Esophagus (tissue), 2 donors: Measurements from ENCODE around the gene MDH2. TPM values are rescaled to one million over a fixed set of nuclear protein-coding genes. Genes with fewer than 3 reads are reported as not detected.
"Not testable (repeated sequence)": the region's sequence is repeated elsewhere in the genome, so short reads cannot be mapped to it uniquely, and the experiment has no call there.

Experiments used
- H3K27ac ChIP-seq, 2 donors: one replicate each; pipeline ENCODE4 v1.5.1; 2013; ENCODE audit warnings: low read depth in 2 of 2, mild to moderate bottlenecking in 2 of 2, inconsistent platforms in 1 of 2, low read length in 1 of 2, moderate library complexity in 1 of 2
- H3K27me3 ChIP-seq, 2 donors: one replicate each; pipeline ENCODE4 v1.6.1; 2013; ENCODE audit warnings: low read length in 2 of 2, control low read depth in 1 of 2, mild to moderate bottlenecking in 1 of 2; ENCODE audit not compliant: insufficient read depth in 2 of 2, control insufficient read depth in 1 of 2
- H3K36me3 ChIP-seq, 2 donors: one replicate each; pipeline ENCODE4 v1.6.1; 2013; ENCODE audit warnings: low read length in 1 of 2; ENCODE audit not compliant: control insufficient read depth in 2 of 2, insufficient read depth in 2 of 2
- H3K4me1 ChIP-seq, 2 donors: one replicate each; pipeline ENCODE4 v1.6.1; 2013; ENCODE audit warnings: low read length in 1 of 2; ENCODE audit not compliant: control insufficient read depth in 2 of 2, insufficient read depth in 2 of 2
- H3K4me3 ChIP-seq, 2 donors: one replicate each; pipeline ENCODE4 v1.5.1; 2013; ENCODE audit warnings: low read length in 2 of 2, mild to moderate bottlenecking in 2 of 2, low read depth in 1 of 2, moderate library complexity in 1 of 2
- H3K9me3 ChIP-seq, 2 donors: one replicate each; pipeline ENCODE4 v1.6.1; 2013; ENCODE audit warnings: mild to moderate bottlenecking in 2 of 2, low read depth in 1 of 2, low read length in 1 of 2, moderate library complexity in 1 of 2; ENCODE audit not compliant: control insufficient read depth in 2 of 2, insufficient read depth in 1 of 2
- WGBS, 2 donors: extraction: QIAGEN DNeasy Blood & Tissue Kit; methylation state at CpG; one replicate each; pipeline ENCODE4 v1.1.7; 2013; 5-methylcytosine and 5-hydroxymethylcytosine counted together
- polyA plus RNA-seq, 2 donors: library from polyadenylated mRNA; stranded (reverse); fragments of 200-250 nt; gene quantifications; one replicate each; pipeline ENCODE4 v1.2.3, GENCODE V29; 2013
- donor health status: healthy with polysubstance abuse.
- donor health status: Bipolar disorder and iron deficiency.

MDH2 gene
- polyA plus RNA-seq, 2 donors = 39.3 to 144 TPM

DNA sequence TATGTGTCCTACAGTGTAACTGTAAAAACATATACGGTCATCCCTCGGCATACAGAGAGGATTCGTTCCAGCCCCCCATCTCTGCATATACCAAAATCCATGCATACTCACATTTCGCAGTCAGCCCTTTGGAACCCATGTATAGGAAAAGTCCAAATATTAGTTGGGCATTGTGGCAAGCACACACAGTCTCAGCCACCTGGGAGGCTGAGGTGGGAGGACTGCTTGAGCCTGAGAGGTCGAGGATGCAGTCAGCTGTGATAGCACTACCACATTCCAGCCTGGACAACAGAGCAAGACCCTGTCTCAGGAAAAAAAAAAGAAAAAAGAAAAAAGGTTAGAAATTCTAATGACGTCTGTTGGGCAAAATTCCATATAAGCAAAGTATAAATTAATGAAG, 29.1 kb downstream of the MDH2 start:
- Histone ChIP-seq H3K27me3 (no peaks in the 10 kb centered on the region), H3K36me3 (no peaks in the 10 kb centered on the region), H3K27ac (no peak overlapping the region), H3K4me1 (peaks cover 0 to 3% of the 10 kb centered on the region in 2 donors), H3K4me3 (no peak overlapping the region), H3K9me3 (peaks cover 2 to 9% of the 10 kb centered on the region in 2 donors)
- WGBS, 2 donors = 89 to 92% methylated on average over 6 of the region's 6 CpGs

DNA sequence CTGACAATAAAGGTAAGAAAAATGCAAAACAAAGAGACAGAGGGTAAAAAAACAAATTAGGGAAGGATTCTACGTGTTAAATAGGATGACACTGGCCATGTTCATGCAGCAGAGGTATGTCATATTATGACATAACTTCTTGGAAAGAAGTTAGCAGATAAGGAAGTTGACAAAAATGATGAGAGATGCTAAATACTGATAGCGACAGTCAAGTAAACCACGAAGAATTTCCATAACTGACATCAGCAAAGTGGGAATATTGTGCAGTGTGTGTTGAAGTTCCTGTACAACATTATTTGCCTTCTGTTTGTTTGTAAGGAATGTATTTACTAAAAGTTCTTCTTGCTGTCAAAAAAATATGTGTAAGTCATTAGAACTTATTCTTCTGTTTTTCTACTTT, 29.5 kb downstream of the MDH2 start:
- Histone ChIP-seq H3K27me3 (no peaks in the 10 kb centered on the region), H3K4me3 (no peak overlapping the region), H3K4me1 (peaks cover 0 to 3% of the 10 kb centered on the region in 2 donors), H3K27ac (no peak overlapping the region), H3K9me3 (peaks cover 2 to 9% of the 10 kb centered on the region in 2 donors), H3K36me3 (no peaks in the 10 kb centered on the region)
- WGBS, 2 donors = 63 to 69% methylated on average over 3 of the region's 3 CpGs

DNA sequence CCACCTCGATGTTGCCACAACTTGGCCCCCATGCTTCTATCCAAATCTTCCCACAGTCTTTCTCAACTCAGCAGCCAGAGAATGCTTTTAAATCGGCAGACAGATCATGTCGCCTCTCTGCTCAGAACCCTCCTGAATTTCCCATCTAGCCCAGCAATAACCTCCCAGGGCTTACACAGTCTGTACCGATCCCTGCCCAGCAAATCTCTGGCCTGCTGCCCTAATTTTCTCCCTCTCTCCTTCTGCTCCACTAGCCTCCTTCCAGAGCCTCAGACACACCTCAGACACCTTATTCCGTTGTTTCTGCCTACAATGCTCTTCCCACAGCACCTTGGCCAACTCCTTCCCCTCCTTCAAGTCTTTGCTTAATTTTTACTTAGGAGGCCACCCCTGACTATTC, 32.3 kb downstream of the MDH2 start:
- H3K27ac ChIP-seq = no peak overlapping the region
- no peaks in the 10 kb centered on the region for H3K36me3 ChIP-seq
- H3K27me3 ChIP-seq = no peaks in the 10 kb centered on the region
- H3K4me3 ChIP-seq = no peak overlapping the region
- WGBS, 2 donors = 83 to 88% methylated on average over 5 of the region's 5 CpGs
- peaks cover 0 to 3% of the 10 kb centered on the region in 2 donors for H3K9me3 ChIP-seq
- H3K4me1 ChIP-seq = no peaks in the 10 kb centered on the region

DNA sequence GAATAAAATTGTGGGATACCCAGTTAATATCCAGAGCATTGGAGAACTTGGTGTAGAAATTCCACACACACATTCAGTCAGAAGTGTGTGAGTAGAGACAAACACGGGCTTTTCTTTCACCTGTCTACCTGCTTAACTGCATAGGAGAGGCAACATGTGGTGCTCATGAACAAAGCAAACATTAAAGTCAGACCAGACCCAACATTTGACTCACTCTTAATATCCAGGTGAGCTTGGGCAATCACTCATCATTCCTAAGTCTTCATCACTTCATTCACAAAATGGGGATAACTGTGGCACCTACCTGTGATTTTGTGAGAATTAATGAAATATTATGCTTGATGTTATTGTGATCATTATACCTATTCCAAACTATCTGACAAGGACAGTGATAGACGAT, 36.2 kb downstream of the MDH2 start:
- not testable (repeated sequence) for H3K36me3 ChIP-seq, H3K4me3 ChIP-seq, H3K27me3 ChIP-seq, H3K9me3 ChIP-seq, H3K4me1 ChIP-seq
- WGBS, 2 donors = 71 to 79% methylated on average over 2 of the region's 2 CpGs
- peak overlapping the region in 1 of 2 donors; percentile 22 for H3K27ac ChIP-seq

DNA sequence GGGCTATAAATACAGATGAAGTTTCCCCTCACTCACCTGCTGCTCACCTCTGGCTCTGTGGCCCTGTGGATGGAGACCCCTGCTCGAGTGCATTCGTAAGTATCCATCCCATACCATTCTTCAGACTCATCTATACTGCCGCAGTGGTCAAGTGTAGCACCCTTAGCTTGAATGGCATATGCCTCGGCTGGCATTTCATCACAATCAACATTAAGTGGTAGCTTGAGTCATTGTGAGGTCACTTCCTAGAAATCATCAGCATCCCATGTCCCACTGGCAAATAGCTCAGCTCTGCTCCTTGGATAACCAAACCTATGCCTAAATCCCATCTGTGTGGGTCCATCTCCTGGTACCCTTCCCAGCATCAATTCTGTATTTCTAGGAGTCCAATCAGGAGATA, 38.2 kb downstream of the MDH2 start:
- WGBS, 2 donors = 86 to 87% methylated on average over 4 of the region's 4 CpGs

DNA sequence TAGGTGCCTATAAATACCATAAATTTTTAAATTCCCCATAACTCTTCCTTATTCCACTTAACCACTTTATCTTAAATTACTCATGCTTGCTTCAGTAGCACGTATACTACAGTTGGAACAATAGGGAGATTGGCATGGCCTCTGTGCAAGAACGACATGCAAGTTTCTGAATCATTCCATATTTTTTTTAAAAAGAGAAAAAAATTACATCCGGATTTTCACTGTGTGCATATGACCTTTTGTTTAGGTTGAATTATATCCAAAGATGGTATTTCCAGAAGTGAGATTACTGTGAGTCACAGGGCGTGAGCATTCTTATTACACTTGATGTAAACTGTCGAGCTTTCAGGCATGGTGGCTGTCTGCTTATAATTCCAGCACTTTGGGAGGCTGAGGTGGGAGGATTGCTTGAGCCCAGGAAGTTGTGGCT, 39.5 kb downstream of the MDH2 start:
- WGBS, 2 donors = 20 to 34% methylated on average over 5 of the region's 5 CpGs
- H3K27me3 ChIP-seq, H3K4me1 ChIP-seq, H3K9me3 ChIP-seq, H3K36me3 ChIP-seq, H3K27ac ChIP-seq, H3K4me3 ChIP-seq: not testable (repeated sequence)

More for the DNA sequence above, 38.2 kb downstream of the MDH2 start:
- Histone ChIP-seq H3K27ac (peak overlapping the region in 1 of 2 donors; percentile 0), H3K27me3 (no peaks in the 10 kb centered on the region), H3K36me3 (no peaks in the 10 kb centered on the region), H3K4me3 (no peak overlapping the region), H3K9me3 (no peaks in the 10 kb centered on the region), H3K4me1 (peaks cover 0 to 2% of the 10 kb centered on the region in 2 donors)

DNA sequence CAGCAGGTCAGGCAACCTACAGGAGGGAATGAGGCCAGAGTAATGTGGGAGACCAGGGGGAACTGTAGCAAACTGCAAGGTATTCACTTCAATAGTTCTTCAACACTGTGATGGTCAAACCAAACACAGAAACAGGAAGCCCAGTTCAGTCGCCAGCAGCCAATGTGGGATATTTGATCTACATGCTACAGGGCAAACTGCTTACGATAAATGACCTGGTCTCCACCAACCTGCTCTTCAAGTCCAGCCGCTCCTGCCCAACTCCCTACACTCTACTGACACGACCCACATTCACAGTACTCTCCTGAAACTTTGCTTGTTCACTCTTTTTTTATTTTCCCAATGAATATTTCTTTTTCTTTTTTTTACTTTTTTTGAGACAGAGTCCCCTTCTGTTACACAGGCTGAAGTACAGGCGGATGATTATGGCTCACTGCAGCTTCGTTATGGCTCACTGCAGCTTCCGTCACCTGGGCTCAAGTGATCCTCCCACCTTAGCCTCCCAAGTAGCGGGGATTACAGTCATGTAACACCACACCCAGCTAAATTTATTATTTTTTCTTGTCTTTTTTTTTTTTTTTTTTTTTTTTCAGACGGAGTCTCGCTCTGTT, 42.1 kb downstream of the MDH2 start:
- Histone ChIP-seq H3K9me3 (no peaks in the 10 kb centered on the region), H3K27ac (peak overlapping the region; percentile 81 to 92), H3K4me3 (no peak overlapping the region), H3K36me3 (no peaks in the 10 kb centered on the region), H3K4me1 (peaks cover 0 to 2% of the 10 kb centered on the region in 2 donors), H3K27me3 (no peaks in the 10 kb centered on the region)
- WGBS, 2 donors = 49 to 53% methylated on average over 9 to 10 of the region's 10 CpGs

DNA sequence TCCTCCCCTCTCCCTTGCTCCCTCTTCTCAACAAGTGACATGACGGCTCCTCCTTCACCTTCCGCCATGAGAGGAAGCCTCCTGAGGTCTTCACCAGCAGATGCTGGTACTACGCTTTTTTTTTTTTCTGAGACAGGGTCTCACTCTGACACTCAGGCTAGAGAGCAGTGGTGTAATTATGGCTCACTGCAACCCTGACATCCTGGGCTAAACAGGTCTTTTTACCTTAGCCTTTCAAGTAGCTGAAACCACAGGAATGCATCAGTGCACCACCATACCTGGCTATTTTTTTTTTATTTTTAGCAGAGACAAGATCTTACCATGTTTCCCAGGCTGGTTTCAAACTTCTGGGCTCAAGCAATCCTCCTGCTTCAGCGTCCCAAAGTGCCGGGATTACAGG, 43.6 kb downstream of the MDH2 start:
- Histone ChIP-seq H3K4me1 (peaks cover 0 to 2% of the 10 kb centered on the region in 2 donors), H3K4me3 (no peak overlapping the region), H3K27ac (no peak overlapping the region), H3K9me3 (no peaks in the 10 kb centered on the region), H3K36me3 (no peaks in the 10 kb centered on the region), H3K27me3 (no peaks in the 10 kb centered on the region)
- 85% methylated on average over 5 of the region's 5 CpGs for WGBS, 2 donors

DNA sequence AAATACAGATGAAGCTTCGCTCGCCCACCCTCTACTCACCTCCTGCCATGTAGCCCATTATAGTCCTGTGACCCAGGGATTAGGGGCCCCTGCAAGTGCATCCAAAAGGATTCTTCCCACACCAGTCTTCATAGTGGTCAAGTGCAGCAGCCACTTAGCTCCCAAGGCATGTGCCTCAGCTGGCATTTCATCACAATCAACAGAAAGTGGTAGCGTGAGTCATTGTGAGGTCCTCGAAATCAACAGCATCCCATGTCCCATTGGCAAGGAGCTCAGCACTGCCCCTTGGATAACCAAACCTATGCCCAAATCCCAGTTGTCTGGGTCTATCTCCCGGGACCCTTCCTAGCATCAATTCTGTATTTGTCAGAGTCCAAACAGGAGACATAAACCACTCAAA, 45.6 kb downstream of the MDH2 start:
- not testable (repeated sequence) for H3K4me1 ChIP-seq, H3K27me3 ChIP-seq, H3K27ac ChIP-seq, H3K4me3 ChIP-seq, H3K9me3 ChIP-seq, H3K36me3 ChIP-seq
- 84 to 85% methylated on average over 5 of the region's 5 CpGs for WGBS, 2 donors

DNA sequence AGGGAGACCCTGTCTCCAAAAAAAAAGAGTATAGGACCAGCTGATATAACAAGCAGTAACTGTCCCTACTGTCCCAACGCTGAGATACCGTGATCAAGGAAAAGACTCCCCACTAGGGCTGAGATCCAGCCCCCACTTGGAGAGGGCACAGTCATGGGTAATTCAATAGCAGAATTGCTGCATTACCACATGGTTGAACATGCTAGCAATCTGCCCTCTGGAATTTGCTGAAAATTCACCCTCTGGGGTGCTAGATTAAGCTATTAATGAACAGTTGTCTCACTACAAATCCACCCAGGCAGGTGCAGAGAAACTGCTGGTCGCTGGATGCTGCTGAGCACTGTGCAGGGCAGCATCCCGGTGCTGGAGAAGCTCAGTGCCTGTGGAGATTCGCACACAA, 46.4 kb downstream of the MDH2 start:
- H3K9me3 ChIP-seq, H3K27me3 ChIP-seq, H3K27ac ChIP-seq, H3K4me1 ChIP-seq, H3K4me3 ChIP-seq, H3K36me3 ChIP-seq: not testable (repeated sequence)
- 90 to 91% methylated on average over 5 of the region's 5 CpGs for WGBS, 2 donors
